Hematopoietic multipotent progenitor cell treated with erythropoietin and hydrocortisone succinate and interleukin-3 and kit ligand, for 15 days (in vitro differentiated cells): ENCODE data around the gene APH1A.
"Not testable (repeated sequence)": the region's sequence is repeated elsewhere in the genome, so short reads cannot be mapped to it uniquely, and the experiment has no call there.

ENCODE experiments used
- DNase-seq: peaks from one replicate; pipeline ENCODE4 v3.0.0-alpha.2; 2015; ENCODE audit warnings: low spot score

APH1A gene

DNA sequence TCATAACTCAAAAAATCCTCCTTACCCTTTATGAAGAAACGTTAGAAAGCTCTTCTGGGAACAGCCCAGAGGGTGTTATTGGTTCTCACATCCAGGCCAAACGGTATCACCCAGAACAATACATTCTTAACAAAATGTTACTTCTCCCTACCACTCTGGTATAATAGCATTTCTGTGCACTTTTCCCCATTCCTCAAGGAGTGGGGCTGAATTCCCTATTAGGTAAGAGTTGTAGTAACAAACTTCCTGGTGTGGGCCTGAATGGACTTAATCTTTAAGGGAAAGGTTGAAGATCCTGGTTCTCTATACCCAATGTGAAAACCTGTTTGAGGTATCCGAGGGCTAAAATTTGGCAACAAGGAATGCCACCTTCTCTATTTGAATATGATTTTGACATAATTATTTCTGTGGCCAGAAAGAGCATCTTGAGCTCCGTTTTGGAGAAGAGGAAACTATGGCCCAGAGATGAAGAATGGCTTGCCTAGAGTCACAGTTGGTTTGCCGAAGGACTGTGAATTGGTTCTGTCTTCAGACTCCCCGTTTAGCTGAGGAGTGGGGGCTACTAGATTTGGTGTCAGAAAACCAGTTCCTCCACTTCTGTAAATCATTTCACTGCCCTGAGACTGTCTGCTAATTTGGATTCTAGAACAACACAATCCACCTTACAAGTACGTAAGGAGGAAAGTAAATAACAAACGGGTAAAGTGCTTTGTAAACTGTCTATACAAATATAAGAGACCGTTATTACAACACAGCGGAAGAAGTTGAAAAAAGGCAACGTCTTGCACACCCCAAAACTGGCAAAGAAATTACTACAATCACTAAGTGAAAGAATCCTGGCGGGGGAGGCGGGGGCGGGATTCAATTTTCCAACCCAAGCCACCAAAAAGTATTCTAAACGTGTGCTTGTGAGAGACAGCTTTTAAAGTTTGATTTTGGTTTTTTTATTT is 35.2 kb downstream of the APH1A start:
- peak; percentile 14 for DNase-seq

DNA sequence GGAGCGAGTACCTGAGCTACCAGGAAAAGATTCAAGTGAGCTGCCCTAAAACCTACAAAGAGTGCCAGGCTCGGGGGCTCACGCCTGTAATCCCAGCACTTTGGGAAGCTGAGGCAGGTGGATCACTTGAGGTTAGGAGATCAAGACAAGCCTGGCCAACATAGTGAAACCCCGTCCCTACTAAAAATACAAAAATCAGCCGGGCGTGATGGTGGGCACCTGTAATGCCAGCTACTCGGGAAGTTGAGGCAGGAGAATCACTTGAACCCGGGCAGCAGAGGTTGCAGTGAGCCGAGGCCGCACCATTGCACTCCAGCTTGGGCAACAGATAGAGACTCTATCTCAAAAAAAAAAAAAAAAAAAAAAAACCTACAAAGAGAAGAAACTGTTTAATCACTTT is 35.9 kb downstream of the APH1A start:
- not testable (repeated sequence) for DNase-seq

DNA sequence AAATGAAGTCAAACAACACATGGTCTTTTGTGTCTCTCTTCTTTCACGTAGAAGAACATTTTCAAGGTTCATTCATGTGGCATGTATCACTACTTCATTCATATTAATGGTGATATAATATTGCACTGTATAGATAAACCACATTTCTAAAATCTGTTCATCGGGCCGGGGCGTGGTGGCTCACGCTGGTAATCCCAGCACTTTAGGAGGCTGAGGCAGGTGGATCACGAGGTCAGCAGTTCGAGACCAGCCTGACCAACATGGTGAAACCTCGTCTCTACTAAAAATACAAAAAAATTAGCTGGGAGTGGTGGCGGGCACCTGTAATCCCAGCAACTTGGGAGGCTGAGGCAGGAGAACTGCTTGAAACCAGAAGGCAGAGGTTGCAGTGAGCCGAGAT is 40.6 kb downstream of the APH1A start:
- not testable (repeated sequence) for DNase-seq

DNA sequence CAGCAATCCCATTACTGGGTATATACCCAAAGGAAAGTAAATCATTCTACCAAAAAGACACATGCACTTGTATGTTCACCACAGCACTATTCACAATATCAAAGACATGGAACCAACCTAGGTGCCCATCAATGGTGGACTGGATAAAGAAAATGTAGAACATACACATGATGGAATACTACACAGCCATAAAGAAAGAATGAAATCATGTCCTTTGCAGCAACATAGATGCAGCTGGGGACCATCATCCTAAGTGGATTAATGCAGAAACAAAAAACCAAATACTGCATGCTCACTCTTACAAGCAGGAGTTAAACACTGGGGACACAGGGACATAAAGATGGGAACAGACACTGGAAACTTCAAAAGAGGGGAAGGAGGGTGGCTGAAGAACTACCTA is 41.6 kb downstream of the APH1A start:
- no peak for DNase-seq

DNA sequence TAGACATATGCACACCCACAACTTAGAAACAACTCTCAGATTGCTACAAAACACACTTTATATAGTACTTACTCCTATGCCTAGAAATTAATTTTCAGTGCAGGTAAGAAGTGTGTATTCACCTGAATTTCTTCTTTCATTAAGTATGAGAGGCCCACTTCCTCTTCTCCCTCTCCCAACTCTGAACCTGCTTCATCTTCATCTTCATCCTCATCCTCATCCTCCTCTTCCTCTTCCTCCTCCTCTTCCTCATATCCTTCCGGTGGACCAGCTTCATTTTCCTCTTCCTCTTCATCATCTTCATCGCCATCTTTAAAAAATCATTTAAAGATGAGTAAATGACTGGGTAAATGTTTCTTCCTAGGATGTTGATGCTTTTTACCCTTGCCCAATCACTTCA is 42.3 kb downstream of the APH1A start:
- DNase-seq, result no peak

DNA sequence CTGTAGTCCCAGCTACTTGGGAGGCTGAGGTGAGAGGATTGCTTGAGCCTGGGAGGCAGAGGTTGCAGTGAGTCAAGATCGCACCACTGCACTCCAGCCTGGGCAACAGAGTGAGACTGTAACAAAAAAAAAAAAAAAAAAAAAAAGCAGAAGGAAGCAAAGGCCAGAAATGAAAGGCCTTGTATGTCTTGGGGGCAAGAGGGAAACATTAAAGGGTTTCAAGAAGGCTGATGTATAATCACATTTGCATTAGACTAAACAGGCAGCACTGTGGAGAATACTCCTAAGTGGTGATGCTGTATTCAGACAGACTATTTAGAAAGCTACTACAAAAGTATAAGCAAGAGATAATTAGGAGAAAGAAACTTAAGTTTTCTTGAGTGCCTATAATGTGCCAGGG is 43.3 kb downstream of the APH1A start:
- no peak for DNase-seq

DNA sequence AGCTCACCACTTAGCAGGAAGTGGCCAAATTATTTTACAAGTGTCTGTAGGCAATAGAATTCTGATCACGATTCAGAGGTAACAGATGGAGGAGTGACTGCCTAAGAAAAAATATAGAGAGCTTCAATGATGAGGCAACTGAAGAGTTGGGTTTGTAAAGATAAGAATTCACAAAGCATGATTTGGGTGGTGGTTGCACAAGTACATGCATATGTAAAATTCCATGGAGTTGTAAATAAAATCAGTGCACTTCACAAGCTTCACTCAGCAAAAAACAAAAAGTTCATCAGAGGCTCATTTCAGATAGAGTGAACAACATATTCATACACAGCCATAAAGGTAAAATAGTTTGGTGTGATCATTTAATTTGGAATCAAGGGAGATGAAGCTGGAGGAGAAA is 43.8 kb downstream of the APH1A start:
- DNase-seq, result no peak

DNA sequence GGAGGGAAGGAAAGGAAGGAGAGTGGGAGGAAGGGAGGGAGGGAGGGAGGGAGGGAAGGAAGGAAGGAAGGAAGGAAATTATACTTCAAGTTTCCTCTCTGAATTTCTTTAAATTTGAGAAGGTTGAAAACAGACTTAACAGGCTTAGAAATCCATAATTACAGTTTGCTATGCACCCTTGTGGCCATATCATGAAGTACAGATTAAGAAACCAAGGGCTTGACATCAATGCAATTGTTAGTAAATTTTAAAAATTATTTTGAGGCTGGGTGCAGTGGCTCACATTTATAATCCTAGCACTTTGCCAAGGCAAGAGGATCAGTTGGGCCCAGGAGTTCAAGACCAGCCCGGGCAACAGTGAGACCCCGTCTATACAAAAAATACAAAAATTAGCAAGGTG is 47.3 kb downstream of the APH1A start:
- DNase-seq, result peak; percentile 43

DNA sequence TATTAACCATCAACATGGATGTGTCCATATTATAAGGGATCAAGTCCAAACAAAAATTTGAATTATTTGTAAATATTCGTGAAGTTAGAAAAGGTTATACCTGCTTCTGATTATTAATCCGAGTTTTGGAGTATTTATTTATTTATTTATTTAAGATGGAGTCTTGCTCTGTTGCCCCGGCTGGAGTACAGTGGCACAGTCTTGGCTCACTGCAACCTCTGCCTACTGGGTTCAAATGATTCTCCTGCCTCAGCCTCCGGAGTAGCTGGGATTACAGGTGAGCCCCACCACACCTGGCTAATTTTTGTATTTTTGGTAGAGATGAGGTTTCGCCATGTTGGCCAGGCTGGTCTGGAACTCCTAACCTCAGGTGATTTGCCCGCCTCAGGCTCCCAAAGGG is 53.0 kb downstream of the APH1A start:
- DNase-seq, result not testable (repeated sequence)
